Smooth muscle cell of the brain vasculature (primary cell): ENCODE results near the gene HMGN1.
"Not testable (repeated sequence)": the region's sequence is repeated elsewhere in the genome, so short reads cannot be mapped to it uniquely, and the experiment has no call there.

Experiments used
- DNase-seq: peaks from one replicate; pipeline ENCODE4 v3.0.0-alpha.2; 2012; ENCODE audit warnings: low read depth, low spot score

HMGN1 gene, protein sequence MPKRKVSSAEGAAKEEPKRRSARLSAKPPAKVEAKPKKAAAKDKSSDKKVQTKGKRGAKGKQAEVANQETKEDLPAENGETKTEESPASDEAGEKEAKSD

DNA sequence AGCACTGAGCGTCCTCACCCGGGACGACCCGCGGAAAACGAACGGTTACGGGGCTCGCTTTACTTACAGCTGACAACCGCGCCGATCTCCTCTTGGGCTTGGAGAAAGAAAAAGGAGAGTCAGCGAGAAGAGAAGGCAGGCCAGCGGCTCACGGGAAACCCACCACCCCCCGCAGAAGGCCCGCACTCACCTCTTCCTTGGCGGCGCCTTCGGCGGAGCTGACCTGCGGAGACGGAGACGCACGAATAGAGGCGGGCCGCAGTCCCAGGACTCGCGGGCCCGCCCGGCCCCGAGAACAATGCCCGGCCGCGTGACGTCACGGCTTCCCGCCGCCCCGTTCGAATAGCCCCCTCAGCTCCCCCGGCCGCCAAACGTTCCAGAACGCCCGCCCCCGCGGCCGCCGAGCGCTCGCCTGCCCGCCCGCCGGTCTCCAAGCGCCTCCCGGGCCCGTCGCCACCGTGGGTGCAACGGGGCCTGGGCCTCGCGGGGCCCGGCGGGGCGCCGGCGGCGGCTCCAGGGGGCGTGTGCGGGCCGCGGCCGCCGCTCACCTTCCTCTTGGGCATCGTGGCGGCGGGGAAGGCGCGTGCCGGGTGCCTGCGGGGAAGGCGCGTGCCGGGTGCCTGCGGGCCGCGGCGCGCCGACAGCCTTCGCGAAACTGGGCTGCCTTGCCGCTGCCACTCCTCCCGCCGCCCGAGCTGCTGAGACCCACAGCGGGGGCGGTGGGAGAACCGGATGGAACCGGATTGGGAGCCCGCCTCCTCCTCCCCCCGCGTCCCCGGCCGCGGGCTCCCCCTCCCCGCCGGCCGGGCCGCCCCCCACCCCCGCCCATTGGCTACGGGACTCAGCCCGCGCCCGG, at the start of gene HMGN1:
Gene HMGN1, minus strand, starts transcription at position 734 of the 856 bp plus-strand sequence. Its CDS starts 171 bp downstream, at position 563.
- DNase-seq = peak; percentile 64

DNA sequence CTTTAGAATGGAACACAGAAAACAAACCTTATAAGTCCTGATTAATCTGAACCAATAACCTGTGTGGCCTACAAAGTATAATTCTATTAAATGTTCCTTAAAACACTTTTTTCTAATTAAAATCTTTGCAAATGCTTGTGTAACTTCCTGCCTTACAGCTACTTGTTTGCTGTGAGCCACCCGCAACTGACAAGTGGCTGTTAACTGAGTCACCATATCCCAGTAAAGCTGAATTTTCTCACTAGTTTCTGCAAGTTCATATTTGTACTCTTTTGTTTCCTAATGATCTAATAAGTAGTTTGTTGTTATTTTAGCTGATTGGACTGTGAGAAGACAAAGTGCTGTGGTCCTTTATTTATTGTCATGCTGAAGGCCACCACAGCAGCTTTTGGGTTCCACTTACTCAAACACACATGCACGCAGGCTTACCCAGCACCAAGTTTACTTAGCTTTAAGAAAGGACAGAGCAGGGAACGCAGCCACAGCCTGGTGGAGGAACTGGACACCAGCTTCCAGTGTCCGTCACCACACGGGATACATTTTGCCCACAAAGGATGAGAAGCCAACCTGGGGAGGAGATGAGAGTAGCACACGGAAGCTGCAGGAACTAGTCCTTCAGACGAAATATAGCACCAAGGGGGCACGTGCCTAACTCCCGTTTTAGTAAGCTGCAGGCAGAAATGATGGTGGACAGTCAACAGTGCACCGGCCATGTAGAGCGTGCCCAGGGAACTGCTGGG, 48.9 kb upstream of the HMGN1 start:
- no peak for DNase-seq

DNA sequence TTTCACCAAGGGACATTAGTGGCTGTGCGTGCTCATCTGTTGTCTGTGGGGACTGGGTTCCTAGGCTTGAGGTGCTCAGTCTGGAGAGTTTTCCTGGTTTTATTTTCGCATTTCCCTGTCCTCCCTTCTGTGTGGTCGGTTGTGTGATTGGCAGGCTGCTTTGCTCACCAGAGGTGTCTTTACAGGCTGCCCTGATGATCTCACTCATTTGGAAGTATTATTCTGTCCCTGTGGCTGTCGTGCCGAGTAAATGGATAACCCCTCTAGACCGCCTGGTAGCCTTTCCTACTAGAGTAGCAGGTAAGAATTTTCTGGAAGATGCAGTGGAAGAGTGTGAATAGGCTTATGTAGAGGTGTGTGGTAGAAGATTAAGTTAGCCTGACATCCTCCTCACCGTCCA, 44.1 kb upstream of the HMGN1 start:
- DNase-seq = no peak

DNA sequence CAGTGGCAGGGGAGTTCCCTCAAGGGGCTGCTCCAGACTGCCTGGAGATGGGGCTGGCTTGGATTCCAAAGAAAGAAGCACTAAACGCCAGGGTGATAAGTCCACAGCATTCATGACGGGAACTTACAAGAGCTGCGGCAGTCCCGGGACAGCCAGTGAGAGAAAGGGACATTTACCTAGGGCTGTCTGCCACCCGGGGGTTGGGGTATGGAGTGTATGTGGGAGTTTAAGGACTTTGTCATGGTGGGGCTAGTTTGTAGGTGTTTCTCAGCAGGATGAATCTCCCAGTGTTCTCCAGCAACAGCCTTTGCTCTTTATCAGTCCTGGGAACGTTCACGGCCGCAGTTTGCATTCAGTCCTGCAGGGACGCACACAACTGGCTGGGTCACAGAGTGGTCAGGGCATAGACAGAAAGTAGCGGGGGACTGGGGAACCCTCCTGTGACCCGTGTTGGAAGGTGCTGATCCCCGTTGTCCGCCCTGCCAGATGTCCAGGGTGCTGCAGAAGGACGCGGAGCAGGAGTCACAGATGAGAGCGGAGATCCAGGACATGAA, 41.4 kb upstream of the HMGN1 start:
- DNase-seq = no peak

DNA sequence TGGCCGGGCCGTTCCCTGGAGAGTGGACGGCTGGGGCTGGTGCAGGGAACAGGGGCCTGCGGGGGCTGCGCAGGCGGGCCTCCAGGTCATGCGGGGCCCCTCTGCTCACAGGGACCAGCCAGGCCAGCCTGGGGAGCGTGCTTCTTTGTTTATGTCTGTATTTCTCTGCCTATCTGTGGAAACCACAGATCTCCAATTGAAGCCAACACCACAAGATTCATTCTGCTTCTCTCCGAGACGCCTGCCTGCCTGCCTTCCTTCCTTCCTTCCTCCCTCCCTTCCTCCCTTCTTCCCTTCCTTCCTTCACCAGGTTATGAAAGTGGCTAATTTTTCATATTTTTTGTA, 39.9 kb upstream of the HMGN1 start:
- no peak for DNase-seq

DNA sequence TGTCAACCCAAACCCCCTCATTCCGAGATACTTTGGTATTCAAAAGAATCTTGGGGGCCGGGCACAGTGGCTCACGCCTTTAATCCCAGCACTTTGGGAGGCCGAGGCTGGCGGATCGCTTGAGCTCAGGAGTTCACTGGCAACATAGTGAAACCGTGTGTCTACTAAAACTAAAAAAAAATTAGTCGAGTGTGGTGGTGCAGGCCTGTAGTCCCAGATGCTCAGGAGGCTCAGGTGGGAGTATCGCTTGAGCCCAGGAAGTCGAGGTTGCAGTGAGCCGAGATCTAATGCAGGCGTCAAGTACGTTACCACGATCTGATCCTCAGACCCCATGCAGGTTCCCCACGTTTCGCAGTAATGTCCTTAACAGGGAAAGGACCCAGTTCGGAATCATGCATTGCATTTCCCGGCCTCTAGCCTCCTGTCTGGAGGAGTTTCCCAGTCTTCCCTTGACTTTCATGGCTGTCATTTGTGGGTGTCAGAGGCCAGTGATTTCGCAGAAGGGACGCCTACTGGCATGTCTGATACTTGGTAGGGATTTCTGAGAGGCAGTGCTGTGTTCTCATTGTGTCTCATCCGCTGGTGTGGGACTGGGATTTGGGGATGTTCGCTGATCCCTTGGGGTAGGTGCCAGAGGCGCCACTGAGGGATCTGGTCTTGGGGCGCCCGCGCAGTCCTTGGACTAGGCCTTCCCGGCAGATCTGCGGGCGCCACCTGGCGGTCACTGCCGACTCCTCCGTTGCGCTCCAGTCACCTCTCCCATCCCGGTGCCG, 39.3 kb upstream of the HMGN1 start:
- no peak for DNase-seq

DNA sequence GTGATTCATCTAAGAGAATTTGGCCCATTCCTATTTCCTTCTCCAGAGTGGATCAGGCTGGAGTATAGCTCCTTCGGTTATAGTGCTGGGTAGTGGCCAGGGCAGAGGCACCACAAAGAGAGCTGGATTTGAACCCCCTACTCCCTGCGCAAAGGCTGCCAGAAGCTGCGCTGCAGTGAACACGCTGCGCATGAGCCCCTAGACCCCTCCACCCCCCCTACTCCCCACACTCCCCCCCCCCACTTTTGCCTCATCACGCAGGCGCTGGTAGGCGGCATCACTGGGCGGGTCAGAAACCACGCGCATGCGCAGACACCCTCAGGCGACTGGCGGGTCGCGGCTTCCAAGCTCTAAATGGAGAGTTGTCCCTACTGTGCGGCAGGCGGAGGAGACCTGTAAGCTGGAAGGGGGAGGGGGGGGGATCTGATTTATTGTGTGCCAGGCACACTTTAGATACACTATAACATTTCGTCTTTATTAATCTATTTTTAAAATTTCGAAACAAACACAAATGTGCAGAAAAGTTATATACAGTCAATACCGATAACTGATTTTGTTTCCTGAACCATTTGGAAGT, 38.7 kb upstream of the HMGN1 start:
- DNase-seq = peak; percentile 69

DNA sequence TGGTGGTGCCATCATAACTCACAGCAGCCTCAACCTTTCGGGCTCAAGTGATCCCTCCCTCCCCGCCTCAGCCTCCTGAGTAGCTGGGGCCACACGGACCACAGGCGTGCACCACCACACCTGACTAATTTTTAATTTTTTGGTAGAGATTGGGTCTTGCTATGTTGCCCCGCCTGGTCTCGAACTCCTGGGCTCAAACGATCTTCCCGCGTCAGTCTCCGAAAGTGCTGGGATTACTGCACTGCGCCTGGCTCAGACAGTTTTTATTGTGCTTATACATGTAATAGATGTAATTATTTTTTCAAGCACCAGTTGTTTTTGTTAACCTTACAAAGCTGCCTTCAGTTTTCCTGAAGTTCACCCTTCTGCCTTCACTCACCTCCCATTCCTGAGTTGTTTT, 38.0 kb upstream of the HMGN1 start:
- DNase-seq = no peak

DNA sequence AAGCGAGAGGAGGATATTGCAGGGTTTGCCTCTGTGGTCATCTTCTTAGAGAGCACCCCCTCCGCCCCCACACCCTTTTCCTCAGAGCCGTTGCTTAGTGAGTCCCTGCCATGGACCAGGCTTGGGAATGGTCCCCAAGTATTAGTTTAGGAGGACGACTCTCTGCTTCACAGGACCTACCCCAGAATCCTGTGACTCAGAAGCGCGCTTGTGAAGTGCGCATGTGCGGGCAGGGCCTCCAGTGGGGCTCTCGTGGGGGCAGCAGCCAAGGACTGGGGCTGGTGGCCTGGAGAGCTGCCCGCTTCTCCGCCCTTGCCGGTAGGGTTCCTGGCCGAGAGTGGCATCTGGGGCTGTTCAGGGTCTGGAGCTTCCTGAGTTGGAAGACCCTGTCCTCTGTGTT, 37.3 kb upstream of the HMGN1 start:
- no peak for DNase-seq

DNA sequence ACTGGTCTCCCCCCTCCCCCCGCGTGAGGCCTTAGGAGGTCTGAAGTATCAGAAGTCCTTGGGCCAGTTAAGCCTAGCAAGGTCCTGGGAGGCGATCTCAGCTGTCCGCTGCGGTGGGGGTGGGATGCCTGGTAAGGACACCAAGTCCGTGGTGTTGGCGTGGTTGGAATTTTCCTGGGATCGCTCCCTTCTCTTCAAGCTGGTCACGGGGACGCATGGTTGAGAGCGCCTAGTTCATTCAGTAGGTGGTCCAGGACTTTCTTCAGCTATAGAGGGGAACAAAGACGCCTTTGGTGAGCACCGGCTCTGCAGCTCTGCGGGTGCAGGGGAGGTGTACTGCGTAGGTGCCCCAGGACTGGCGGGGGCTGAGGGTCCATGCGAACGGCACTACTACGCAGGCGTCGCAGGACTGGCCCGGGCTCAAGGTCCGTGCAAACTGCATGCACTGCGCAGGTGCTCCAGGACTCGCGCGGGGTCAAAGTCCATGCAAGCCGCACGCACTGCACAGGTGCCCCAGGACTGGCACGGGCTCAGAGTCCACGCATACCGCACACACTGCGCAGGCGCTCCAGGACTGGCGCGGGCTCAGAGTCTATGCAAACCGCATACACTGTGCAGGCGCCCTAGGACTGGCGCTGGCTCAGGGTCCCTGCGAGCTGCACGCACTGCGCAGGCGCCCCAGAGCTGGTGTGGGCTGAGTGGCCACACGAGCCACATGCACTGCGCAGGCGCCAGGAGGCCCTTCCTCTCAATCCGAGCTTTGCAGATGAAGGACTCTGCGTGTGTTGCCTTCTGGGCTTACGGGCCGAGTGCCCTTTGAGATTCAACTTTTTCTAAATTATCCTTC, 36.6 kb upstream of the HMGN1 start:
- no peak for DNase-seq

DNA sequence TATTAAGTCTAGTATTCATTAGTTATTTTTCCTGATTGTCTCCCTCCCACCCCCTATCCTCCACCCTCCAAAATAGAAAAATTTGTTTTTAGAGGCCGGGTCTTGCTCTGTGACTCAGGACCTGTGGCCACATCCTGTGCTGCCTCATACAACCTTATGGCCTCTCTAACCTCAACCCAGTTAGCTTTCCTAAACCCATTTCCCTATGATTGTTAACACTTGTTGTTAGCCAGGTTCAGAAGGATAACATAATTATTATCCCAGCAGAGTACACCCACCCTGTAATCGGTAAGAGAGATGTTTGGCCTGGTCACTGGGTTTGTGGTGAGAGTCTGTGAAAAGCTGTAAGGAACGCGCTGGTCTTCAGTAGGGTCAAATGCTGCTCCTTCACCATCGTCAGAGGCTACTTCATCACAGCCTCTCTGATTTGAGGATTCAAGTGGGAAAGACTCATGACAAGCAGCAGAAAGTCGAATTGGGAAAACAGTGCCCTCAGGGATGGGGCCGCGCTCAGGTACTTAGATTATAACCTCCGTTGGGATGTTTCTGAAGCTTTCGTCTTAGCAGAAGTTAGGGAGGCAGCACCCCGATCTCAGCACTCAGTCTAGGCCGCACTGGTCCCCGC, 35.9 kb upstream of the HMGN1 start:
- DNase-seq = no peak

DNA sequence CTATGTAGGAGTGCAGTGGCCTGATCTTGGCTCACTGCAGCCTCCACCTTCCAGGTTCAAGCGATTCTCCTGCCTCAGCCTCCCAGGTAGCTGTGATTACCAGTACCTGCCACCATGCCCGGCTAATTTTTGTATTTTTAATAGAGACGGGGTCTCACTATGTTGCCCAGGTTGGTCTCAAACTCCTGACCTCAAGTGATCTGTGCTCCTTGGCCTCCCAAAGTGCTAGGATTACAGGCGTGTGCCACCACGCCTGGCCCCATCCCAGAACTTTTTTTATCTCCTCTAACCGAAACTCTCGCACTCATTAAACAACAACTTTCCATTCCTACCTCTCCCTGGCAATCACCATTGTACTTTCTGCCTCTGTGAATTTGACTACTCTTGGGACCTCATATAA, 33.2 kb upstream of the HMGN1 start:
- not testable (repeated sequence) for DNase-seq

DNA sequence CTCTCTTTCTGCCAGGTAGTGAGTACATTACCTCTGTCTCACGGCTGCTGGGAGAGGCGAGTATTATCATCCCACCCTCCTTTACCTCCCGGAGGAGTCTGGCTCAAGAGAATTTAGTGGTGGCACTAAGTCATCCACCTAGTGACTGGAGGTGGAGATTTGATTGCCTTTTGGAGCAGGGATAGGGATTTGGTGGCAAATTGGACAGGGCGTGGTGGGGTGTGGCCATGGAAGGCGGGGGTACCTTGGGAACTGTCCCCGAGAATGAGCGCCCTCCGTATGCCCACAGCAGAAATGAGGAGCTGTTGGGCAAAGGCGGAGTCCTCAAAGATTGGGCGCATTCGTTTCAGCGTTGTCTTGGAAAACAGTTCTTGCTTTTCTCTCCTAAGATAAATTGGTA, 32.1 kb upstream of the HMGN1 start:
- no peak for DNase-seq

DNA sequence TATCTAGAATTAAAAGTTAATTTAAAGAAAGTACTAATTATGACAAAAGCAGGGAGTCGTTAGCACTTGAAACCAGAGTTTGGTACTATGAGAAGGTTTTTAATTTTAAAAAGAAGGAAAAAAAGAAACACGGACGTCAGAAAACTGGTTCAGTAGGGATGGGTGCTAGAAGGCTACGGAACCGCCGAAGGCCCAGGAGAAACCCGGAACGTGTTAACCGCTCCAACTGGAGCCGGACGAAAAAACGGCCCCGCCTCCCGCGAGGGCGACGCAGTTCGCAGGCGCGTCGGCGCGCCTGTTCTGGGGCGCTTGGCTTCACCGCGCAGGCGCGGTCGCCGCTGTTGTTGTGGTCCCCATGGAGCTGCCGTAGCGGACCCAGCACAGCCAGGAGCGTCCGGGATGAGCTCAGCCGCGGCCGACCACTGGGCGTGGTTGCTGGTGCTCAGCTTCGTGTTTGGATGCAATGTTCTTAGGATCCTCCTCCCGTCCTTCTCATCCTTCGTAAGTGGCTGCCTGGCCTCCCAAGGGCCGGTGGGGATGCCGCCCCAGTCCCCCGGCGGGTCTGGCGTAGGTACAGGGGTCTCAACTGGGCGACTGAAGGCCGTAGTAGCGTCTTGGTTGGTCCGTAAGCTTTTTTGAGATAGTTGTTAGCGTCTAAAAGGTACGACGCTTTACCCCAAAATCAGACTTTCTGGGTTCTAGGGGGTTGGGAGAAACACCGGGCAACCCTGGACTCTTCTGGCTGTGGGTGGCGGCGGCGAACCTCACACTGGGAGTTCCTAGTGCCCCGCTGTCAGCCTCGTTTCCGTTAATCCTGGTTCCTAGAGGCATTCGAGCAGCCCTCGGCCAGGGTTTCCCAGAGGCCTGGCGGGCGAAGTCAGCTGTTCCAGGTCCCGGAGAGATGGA, 31.4 kb upstream of the HMGN1 start:
- peak; percentile 91 for DNase-seq

DNA sequence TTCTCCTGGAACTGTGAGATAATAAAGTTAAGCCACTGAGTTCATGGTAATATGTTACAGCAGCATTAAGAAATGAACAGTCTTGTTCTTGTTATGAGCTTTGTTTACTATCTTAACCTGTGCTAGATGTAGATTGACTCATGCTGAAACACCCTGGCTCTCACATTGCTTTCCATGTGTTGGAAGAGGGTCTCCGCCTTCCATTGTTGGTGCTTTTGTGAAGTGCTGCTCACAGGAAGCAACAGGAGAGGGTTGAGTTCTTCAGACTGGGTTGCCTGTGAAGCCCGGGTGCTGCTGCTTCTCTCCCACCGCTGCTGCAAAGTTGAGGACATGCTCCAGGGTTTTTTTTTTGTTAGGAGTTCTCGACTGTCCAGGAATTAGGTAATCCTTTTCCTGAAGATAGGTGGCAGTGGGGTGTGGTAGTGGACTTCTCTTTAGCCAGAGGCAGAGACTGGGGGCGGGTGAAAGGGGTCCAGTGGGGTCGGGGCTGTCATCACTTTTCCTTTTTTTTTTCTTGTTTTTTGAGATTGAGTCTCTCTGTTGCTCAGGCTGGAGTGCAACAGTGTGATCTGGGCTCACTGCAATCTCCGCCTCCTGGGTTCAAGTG, 28.7 kb upstream of the HMGN1 start:
- no peak for DNase-seq

DNA sequence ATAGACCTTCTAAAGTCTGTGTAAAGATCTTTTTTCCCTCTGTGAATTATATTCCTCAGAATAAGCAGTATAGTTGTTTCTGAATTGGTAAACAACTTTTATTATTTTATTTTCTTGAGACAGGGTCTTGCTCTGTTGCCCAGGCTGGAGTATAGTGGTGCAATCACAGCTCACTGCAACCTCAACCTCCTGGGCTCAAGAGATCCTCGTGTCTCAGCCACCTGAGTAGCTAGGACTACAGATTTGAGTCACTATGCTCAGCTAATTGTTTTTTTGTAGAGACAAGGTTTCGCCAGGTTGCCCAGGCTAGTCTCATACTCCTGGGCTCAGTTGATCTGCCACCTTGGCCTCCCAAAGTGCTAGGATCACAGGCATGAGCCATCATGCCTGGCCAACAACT, 26.6 kb upstream of the HMGN1 start:
- DNase-seq = no peak

DNA sequence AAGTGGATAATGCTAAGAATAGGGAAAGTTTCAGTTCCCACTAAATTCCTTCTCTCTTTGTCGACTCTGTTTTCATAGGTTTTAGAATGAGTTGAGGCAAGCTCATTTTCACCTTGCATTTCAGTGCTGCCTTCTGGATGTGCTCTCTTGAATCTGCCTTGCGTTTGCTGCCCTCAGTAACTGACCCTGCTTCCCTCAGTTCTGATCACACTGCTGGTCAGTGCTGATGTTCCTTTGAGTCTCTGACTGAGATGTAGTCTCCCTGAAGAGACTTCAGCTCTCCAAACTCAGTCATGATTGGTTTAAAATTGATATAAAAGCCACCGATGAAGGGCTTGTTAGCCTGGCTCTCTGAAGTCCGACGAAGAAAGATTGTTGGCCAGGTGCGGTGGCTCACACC, 25.2 kb upstream of the HMGN1 start:
- DNase-seq = no peak

DNA sequence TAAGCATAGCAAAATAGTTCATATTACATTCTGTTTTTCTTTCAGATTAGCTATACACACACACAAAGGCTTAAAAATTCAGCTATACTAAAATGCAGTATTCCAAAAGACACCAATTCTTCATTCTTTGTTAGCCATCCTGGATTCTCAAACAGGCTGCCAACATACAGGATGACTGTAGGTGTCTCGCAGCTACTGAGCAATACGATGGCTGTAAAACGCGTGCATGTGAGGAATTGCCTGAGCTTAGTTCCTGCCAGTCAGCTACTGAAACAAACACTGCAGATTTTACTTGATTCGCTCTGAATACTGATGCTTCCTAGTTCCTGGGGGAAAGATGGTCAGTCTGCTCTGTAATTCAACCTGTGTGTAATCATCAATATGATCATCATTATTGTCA, 24.7 kb upstream of the HMGN1 start:
- DNase-seq = no peak

DNA sequence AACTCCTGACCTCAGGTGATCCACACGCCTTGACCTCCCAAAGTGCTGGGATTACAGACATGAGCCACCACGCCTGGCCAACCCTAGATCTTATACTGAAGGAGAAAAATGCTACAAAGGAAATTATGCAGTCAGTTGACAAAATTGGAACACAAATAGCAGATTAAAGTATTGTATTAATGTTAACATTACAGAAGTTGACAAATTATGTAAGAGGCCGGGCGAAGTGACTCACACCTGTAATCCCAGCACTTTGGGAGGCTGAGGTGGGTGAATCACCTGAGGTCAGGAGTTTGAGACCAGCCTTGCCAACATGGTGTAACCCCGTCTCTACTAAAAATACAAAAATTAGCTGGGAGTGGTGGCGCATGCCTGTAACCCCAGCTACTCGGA, 21.0 kb upstream of the HMGN1 start:
- DNase-seq = not testable (repeated sequence)
